GM19351 (cell line): ENCODE results near the gene SLC35E2B.
"Not testable (repeated sequence)": the region's sequence is repeated elsewhere in the genome, so short reads cannot be mapped to it uniquely, and the experiment has no call there.

Source experiments
- ATAC-seq: cut with Tn5 transposase; IDR thresholded peaks from one replicate; pipeline ENCODE4 v1.9.1; 2021; ENCODE audit warnings: mild to moderate bottlenecking, moderate library complexity; ENCODE audit not compliant: unreplicated experiment

SLC35E2B gene

GRCh38 chr1:1677718-1678580 is 14.6 kb downstream of the SLC35E2B start:
- peak; percentile 61 for ATAC-seq

GRCh38 chr1:1676087-1676486 is 16.5 kb downstream of the SLC35E2B start:
- ATAC-seq = not testable (repeated sequence)

- ATAC-seq = not testable (repeated sequence)
Observed at GRCh38 chr1:1675218-1675617, 17.4 kb downstream of the SLC35E2B start.

- not testable (repeated sequence) for ATAC-seq
Observed at GRCh38 chr1:1674806-1675205, 17.8 kb downstream of the SLC35E2B start.

GRCh38 chr1:1672181-1672965 is 20.2 kb downstream of the SLC35E2B start:
- ATAC-seq = no peak

- ATAC-seq = no peak
Observed at GRCh38 chr1:1671365-1672119, 21.1 kb downstream of the SLC35E2B start.

- no peak for ATAC-seq
Observed at GRCh38 chr1:1670866-1671265, 21.7 kb downstream of the SLC35E2B start.

- ATAC-seq = no peak
Observed at GRCh38 chr1:1669468-1670440, 22.8 kb downstream of the SLC35E2B start.

- no peak for ATAC-seq
Observed at GRCh38 chr1:1666526-1666925, 26.1 kb downstream of the SLC35E2B start.

- ATAC-seq = no peak
Observed at GRCh38 chr1:1665815-1666251, 26.8 kb downstream of the SLC35E2B start.

GRCh38 chr1:1664941-1665814 is 27.4 kb downstream of the SLC35E2B start:
- ATAC-seq = no peak

GRCh38 chr1:1664318-1664717 is 28.3 kb downstream of the SLC35E2B start:
- not testable (repeated sequence) for ATAC-seq

GRCh38 chr1:1662830-1663560 is 29.6 kb downstream of the SLC35E2B start:
- not testable (repeated sequence) for ATAC-seq

- ATAC-seq = not testable (repeated sequence)
Observed at GRCh38 chr1:1662392-1662791, 30.2 kb downstream of the SLC35E2B start.

GRCh38 chr1:1658583-1659549 is 33.7 kb downstream of the SLC35E2B start, which contains the start of gene CDK11B:
Gene CDK11B, minus strand, starts transcription at chr1:1659004. Its CDS starts 1,519 bp downstream, at chr1:1657485.
- peak; percentile 77 for ATAC-seq

GRCh38 chr1:1648265-1648664 is 44.3 kb downstream of the SLC35E2B start:
- not testable (repeated sequence) for ATAC-seq
